ENCODE measurements around the gene POT1. TPM values are rescaled to one million over a fixed set of nuclear protein-coding genes. Genes with fewer than 3 reads are reported as not detected.

The POT1 gene
- 10.6 to 19.2 TPM (median 13.1 TPM) in 5 replicates for total RNA-seq (2022; extraction: Qiagen RNA extraction)

GRCh38 chr7:124929467-124930172 lies at the start of gene POT1:
Gene POT1 (minus strand): TSS chr7:124929825. CDS start chr7:124897173, 32,652 bp downstream.

Other genes with a start within 250 kb of the POT1 start
- gene GPR37, start 164.0 kb downstream of the POT1 start, total RNA-seq (2022; extraction: Qiagen RNA extraction), result 0.51 to 0.85 TPM (median 0.67 TPM) in 5 replicates

Data from A549 treated with Hydrocortisone at 1 μM for 4 hours (cell line).